Measurements from ENCODE around the gene WDSUB1.

WDSUB1 gene

DNA sequence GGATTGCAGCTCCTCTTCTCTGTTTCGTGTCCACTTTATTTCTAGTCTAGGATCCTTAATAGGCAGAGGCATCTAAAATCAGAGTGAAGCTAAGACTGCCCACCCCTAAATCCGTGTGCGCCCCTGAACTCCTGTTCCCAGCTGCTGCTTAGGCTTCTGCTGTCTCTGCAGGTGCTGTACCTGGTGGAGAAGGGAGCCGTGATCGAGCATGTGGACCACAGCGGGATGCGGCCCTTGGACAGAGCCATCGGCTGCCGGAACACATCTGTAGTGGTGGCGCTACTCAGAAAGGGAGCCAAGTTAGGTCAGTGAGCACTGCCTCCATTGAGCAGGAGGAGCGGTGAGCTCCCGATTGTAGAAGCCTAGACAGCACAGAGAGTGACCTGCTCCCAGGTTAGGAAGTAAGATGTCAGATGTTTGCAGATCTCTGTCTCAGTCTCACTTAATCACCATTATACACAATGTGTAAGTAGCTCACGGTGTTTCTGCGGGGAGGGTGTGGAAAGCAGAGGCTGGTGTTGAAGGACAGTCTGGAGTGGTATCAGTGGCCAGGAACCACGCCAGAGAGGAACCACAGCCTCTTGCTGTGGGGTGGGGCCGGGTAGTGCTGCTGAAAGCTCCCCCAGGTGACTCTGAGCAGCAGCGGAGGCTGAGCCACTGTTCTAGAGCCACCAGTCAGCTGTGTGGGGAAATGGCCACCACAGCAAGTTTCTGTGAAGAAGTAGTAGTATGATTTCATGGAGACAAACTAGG is 62.3 kb downstream of the WDSUB1 start:
- no peak for DNase-seq

DNA sequence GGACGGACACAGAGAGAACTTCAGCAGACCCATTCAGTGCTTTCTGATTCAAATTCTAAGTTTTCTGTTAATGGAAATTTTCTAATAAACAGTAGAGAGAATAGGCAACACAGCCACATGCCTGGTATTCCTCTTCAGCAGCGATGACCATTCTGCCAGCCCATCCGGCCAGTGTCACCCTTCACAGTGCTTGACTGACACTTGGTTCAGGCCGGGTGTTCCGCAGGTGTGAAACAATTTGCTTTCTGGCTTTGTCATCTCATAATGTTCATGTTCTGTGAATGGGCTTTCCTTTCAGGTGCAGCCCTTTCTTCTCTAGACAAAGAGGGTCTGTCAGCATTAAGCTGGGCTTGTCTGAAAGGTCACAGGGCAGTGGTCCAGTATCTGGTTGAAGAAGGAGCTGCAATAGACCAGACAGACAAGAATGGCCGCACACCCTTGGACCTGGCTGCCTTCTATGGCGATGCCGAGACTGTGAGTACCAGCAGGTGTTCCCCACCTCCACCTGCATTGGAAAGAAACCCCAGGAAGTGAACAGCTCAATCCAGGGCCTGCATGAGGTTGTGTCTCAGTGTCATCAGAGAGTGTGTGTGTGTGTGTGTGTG is 67.0 kb downstream of the WDSUB1 start:
- no peak for DNase-seq

DNA sequence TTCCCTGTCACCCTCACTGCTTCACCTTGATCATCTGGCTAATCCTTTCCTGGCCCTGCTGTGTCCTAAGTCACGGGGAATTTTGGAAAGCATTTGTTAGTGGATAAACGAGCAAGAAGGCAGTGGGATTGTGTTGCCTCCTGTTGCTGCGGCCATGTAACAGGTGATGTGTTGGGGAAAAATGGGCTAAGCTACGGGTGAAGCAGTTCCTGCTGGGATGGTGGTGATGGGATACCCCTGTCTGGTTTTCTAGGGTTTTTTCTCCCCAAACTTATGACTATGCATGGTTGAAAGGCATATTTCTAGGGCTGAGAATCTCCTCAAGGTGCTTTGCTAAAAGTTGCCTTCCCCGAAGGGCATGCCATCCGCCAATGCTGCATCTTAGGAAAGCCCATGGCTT is 68.1 kb downstream of the WDSUB1 start:
- no peak for DNase-seq

DNA sequence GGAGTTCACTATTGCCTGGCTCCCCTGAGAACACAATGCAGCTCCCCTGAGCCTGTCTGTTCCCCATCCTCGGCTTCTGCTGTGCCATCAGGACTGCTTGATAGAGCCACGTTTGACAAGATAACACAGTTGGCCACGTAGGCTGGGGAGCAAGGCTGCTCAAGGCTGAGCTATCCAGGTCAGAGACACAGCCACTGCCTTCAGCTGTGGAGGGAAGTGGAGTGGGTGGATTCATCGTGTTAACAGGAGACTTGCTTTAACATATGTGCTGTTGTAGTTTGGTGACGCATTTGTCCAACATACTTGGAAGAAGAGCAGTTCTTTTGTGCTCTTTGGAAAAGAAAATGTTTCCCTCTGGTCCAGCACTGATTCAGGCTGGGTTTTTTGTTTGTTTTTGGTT is 68.8 kb downstream of the WDSUB1 start:
- no peak for DNase-seq

DNA sequence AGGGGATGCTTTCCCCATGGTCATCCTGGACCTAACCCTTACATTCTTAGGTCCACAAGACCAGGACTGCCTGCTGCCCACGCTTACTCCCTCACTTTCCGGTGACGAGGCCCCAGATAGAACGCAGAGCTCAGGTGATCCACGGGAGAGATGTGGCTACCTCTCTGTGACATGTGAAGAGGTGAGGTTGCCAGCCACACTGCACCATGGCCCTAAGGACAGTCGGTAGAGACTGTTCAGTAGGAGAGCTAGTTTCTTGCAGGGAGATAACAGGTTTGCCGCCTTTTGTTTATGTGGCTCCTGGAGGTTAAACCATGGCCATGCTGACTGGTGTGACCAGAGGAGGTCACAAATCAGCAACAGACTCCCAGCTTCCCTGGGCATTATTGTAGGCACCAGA is 71.4 kb downstream of the WDSUB1 start:
- no peak for DNase-seq

DNA sequence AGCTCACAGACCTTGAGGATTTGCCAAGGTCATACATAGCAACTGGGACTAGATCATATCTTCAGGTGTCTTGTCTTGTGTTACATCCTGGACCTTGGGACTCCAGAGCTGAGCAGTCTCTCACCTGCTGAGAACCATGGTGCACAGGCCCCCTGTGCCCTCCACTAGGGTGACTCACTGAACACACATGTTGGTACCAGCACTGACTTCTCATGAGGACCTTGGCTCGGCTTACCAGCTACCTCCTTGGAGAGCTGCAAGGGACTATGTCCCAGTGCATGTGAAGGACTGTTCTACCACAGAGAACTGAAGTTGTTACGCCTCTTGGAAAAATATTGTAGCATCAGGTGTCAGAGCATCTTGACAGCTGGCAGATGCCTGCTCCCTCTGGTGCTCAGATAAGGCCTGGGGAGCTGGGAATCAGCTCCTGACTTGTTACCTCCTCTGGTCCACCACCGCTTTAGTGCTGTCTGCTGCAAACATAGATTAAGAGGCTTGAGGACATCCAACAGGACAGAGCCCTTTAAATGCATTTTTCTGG is 72.1 kb downstream of the WDSUB1 start:
- no peak for DNase-seq

DNA sequence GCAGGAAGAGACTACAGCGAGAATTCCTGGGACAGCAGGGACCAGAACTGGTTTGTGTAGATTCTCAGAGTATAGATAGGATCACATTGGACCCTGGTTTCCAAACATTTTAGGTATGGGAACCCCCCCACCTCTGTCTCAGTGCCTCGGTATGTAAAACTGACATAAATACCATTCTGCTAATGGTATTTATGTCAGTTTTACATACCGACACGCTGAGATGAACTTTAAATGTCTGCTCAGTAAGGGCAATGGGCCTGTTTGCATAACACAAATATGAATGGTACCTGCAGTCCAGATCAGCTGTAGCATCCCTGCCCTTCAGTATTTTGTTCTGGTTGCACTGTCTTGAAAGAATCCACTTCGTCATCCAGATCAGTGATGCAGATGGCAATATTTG is 73.2 kb downstream of the WDSUB1 start:
- no peak for DNase-seq

DNA sequence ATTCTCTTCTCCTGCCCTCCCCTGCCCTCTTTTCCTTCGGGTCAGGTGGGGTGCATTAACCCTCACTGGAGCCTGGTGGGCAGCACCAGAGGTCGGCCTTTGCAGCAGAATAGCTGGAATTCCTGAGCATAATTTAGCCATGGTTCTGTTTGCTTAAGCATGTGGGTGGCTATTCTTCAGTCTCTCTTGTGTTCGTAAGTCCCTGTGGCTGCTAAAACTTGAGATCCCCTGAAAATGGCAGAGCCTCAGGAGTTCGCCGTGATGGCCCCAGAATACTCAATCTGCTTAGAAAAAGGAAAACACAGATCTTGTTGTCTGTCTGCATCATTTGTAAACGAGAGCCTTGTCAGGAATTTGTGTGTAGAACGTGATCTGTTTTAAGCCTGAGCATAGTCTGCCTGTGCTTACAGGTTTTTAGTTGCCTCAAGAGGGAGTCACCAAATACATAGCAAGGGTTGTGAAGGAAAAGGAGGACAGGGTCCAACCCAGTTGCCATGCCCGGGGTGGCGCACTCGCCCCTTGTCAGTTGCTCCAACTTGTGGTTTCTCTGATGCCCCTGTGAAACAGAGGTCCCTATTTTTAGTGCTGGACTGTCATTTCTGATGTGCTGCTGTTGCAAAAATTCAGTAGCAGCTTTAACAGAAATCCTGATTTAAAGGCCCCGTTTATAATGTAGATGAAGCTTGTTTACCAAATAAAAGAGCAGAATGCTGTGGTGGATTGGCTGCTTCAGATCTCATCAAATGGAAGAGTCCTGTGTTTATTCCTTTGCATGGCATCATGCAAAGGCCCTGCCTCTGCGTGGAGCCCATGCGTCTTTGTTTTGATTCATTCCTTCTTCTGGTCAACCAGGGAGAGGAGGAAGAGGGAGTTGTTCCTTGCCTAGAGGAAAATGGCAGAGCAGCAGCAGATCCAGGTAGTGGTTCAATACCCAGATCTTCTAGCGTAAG is 74.8 kb downstream of the WDSUB1 start:
- no peak for DNase-seq

DNA sequence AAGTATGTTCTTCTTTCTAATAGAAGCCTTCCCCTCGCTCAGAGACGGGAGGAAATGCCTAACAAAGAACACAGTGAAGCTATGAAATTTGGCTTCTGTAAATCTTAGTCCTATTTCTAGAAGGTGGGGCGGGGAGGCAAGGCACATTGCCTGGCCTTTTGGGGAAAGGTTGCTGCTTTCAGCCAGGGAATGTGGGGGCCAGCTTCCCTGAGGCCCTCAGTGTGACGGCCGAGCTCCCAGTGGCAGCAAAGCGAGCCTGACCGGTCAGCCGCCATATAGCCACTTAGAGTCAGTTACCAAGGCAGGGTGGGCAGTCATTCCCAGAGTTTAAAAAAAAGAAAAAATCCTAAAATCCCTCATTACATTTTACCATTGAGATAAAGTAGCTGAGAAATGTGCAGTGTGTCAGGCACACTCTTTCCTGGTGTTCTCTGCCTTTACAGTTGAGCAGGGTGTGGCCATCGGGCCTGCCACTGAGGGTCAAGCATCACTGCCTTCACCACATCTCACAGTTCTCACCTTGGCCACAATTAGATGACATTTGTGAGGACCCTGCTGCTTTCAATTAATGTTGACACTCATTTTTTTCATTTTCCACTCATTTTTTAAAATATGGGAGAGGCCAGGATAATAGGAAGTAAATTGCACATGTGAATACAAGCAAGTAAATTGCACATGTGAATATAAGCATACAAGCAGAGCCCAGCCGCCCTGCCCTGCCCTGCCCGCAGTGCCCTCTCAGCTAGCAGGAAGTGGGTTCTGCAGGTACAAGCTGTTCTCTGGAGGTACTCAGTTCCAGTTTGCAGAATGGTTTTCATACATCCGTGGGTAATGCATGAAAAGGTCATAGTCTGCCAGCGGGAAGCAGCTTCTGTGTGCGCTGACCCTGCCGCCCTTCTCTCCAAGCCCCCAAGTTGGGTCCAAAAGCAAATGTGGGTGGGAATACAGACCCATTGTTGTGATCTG is 76.9 kb downstream of the WDSUB1 start:
- DNase-seq = no peak

DNA sequence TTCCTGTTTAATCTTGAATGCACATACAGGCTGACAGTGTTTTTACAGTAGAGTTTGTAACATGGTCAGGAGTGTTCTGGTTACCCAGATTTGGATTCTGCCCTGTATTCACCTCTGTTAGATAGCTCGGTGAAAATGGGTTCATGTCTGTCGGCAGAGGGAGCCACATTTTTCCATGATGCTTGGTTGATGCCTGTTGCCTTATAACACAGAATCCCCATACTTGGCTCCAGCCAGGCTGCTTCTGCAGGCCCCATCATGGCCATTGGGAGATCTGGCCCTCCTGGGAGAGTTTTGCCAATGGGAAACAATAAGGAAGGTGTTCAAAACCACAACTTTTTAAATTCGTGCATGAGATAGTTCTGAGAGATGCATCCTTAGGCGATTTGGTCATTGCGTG is 78.1 kb downstream of the WDSUB1 start:
- no peak for DNase-seq

DNA sequence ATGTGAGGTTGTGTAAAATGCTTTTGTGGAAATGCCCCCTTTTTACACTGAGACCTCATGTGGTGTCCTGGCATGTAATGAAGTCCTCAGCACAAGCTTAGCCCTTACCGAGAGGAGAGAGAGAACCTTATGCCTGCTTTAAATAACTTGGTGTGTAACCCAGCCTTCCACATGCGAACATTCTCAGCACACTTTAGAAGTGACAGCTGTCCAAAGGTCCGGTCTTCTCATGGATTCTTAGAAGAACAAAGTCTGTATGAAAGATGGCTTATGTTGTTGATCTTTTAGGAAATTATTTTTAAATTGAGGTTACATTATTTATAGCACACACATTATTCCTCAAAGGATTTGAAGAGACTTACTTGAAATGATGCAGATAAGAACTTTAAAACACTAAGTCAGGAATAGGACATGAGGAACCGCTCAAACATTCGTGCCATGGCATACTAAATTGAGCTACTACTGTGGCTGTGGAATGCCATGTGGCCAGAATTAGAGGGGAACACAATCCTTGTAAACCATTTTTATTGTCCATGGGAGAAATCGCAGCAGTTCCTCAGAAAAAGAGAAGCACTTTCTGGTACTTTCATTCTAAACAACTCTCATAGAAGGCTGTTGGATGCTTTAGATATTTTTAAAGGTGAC is 79.6 kb downstream of the WDSUB1 start:
- no peak for DNase-seq

DNA sequence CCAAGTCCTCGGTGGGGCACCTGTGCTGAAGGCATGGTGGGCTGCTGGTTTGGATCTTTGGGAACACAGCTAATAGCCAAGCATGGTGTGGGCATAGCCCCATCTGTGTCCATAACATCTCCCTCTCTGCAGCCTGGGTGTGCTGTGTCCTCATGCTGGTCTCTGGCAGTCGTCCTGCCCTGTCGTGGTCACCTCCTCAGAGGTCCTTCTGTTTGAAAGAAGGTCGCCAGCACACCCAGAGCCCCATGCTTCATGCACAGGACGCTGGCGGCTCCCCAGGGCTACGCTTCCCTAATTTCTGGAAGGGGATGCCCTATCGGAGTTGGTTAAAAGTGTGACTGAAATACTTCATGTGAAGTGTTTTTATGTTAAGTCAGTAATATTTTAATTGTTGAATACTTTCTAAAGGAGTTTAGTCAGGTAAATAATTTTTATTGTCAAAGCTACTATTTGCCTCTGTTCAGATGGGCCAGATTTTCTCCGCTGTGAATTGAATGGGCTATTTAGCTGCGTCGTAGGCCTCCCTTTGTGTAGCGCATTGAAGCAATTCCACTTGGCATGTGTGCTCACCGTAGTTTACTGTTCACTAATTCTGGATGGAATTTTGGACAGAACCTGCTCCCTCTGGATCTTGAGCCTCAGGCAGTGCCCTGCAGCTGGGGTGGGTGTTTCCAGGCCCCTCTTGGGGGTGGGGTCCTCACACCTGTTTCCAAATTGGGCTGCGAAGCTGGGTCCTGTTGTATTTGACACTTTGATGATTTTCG is 81.9 kb downstream of the WDSUB1 start:
- no peak for DNase-seq

DNA sequence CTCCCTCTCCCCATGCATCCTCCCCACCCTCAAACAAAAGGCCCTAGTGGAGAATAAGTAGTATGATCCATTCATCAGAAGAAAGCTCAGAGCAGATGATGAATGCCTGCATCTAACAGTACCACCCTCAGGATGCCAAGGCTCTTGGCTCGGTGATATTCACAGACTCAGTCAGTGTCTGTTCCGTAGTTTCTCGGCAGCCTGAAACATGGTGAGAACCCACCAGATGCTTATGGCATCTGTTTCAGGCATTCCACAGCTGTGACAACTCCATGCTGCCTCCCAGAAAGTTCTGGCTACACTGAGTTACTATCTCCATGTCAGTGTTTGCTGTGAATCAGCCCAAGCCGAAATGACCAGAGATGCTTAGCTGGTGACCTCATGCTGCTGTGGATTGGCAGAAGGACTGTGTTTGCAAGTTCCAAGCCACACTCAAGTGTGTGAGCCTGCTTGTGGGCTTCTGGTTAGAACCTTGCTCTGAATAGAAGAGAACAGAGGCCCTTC is 83.9 kb downstream of the WDSUB1 start:
- DNase-seq = no peak

DNA sequence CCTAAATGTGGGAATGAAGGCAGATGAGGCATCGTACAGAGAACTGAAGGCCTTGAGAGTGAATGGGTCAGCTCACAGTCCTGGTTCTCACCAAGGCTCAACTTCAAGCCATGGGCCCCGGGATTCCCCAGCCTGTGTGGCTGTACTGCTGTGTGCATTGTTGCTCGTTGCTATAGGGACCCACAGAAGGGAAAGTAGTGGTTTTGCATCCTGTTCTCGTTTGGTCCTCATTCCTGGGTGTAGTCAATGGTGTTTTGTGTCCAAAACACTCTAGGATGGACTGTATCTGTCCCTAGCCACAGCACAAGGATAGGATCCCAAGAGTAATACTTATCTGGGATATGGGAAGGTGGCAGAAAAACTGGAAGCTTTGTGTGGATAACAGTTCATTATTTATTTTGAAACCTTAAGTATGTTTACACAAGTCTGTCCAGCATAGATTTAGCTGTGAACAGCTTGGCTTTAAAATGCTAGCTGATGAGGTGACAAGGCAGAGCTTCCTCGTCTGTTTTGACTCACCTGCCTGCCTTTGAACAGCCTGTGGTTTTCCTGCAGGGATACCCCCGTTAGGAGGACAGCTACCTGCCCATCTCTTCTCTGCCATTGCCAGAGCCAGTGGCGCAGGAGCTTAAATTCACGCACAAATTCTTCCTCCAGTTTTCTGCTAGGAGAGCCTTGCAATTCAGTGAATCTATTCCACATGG is 85.0 kb downstream of the WDSUB1 start:
- no peak for DNase-seq

DNA sequence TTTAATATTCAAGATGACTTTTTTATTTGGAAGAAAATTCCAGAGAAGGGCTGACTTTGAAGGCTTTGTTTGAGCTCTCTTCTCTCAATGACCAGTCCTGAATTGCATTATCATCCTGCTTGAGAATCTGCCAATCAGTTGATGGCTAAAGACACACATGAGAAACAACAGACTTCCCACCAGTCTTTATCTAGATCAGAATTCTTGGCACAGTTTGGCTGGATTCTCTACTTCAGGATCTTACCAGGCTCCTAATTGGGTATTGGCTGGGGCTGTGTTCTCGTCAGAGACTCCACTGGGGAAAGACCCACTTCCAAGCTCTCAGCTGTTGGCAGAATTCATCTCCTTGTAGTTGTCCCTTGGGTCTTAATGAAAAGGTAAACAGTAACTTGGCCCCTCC is 86.0 kb downstream of the WDSUB1 start:
- no peak for DNase-seq

DNA sequence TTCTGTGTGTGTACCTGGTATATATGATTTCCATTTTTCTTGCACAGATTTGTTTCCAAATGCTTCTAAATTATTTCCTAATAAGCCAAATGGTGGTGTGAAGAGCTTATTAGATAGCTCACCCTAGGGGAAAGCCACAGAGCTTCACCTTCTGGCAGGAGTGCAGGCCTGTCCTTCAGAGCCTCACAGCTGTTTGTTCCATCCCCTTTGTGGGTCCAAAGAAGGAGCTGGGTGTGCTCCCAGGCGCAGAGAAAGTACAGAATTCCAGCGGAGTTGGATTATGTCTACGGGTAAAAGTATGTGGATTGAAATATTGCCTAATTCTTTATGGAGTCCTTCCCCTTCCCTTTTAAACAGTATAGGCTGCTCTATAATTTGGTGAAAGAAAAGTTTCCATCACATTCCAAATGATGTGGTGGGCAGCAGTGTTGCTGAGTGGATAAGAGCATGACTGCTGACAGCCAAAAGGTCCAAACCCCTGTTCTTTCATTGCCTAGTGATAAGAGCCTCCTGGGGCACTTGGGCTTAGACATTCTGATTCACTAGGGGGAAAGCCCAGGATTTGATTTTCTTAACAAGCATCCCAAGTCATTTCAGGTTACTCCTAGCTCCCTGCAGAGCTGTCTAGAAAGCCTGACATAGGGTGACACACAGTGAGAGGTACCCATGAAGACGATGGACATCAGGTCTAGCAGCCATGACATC is 86.6 kb downstream of the WDSUB1 start:
- DNase-seq = no peak

DNA sequence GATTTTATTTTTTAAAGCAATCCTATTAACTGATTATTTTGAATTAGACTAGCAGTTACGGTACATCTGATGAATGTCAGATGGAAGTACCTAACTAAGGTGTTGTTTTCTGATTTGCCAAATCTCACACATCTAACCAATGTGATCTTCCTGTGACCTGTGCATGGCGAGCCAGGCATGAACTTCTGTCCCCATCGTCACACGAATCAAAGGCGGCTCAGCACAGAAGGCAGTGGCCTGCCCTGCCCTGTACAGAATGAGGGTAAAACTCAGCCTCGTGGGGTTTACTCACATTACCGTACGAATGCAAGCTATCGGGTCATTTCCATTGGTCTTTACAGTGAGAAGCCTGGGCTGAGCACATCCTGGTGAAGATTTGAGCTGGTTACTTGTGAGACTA is 87.3 kb downstream of the WDSUB1 start:
- DNase-seq = no peak

DNA sequence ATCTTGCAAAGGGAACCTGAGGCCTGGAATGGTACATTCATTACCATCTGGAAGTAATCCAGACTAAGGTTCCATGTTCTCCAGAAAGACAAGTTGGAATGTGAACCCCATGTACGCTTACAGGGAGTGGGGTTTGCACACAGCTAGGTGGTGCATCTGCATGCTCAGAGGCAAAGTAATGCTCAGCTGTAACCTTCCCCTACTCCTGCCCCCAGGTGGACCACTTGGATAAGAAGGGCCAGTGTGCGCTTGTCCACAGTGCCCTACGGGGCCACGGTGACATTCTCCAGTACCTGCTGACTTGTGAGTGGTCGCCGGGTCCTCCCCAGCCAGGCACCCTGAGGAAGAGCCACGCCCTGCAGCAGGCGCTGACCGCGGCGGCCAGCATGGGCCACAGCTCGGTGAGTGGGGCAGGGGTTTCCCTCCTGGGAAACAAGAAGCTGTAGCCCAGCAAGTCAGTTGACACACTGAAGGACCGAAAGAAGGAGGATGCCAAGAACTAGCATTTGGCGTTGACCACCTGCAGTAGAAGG is 90.0 kb downstream of the WDSUB1 start:
- DNase-seq = no peak

DNA sequence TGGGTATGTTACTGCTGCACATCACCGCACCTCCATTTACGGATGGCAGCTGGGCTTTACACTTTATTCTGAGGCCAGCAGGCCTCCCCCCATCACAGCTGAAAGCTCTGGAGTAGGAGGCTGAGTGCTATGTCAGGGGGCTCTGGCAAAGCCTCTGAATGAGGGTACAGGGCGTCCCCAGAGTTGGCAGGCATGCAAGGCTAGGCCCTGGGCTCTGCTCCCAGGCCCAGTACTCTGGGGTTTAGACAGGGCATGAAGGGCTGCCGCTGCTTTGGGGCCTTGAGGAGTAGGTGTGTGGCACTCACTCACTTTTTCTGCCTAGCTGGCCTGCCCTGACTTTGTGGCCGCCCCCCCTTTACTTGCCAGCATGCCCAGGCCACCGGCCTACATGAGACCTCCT is 90.8 kb downstream of the WDSUB1 start:
- DNase-seq = no peak
